Central memory CD4-positive, alpha-beta T cell (primary cell): ENCODE data around the gene TMEM170B.

ENCODE experiments used
- DNase-seq: peaks from one replicate; pipeline ENCODE4 v3.0.0; 2022
- total RNA-seq, 3 experiments: gene quantifications; one replicate each; lab custom pipeline; 2026; lab: John Stamatoyannopoulos, UW

Gene TMEM170B, protein sequence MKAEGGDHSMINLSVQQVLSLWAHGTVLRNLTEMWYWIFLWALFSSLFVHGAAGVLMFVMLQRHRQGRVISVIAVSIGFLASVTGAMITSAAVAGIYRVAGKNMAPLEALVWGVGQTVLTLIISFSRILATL
- total RNA-seq: 6.8 to 15.4 (median 9.9) reads per million in 3 experiments

DNA sequence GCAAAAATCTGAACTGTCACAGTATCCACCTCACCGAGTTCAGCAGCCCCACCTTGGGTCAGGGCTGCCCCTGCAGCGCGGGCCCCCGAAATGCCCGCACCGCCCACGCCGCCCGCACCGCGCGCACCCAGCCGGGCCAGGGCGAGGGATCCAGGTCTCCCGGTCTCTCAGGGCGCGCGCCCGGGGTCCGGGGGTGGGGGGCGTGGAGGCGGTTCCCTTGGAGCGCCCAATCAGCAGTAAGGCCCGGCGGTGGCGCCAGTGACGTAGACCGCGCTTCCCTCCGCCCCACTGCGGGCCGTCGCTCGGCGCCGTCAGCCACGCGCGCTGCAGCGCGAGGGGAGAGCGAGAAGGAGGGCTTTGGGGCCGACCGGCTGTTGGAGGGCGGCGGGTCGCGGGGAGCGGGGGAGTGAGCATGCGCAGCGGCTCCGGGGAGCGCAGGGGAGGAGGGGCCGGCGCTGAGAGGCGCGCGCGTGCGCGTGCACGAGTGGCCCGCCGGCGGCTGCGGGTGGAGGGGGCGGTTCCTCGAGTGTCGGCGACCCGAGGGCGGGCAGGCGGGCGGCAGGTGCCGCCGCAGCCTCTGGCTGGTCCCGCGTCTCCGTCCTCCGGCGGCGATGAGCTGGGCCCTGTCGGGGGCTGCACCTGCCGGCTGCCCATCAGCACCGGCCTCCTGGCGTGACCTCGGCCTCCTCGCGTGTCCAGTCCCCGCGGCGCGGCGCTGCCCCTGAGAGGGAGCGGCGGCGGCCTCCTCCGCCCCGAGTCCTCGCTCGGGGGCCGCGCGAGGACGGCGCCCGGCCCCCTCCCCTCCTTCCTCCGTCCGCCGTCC lies at the start of gene TMEM170B:
TMEM170B (plus strand) TSS at position 521 of the 823 bp plus-strand sequence. CDS start 529 bp downstream, outside the sequence.
- DNase-seq: peak; percentile 97

DNA sequence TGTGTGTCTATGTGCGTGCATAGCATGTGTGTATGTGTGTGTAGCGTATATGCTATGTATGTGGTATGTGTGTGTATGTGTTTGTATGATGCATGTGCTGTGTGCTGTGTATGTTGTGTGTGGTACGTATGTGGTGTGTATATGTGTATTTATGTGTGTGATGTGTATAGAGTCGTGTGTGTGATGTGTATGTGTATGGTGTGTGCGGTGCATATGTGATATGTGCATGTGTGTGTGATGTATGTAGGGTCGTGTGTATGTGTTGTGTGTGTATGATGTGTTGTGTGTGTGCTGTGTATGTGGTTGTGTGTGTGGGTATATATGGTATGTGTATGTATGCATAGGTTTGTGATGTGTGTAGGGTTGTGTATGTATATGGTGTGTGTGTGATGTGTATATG lies 46.6 kb upstream of the TMEM170B start:
- no peak for DNase-seq

DNA sequence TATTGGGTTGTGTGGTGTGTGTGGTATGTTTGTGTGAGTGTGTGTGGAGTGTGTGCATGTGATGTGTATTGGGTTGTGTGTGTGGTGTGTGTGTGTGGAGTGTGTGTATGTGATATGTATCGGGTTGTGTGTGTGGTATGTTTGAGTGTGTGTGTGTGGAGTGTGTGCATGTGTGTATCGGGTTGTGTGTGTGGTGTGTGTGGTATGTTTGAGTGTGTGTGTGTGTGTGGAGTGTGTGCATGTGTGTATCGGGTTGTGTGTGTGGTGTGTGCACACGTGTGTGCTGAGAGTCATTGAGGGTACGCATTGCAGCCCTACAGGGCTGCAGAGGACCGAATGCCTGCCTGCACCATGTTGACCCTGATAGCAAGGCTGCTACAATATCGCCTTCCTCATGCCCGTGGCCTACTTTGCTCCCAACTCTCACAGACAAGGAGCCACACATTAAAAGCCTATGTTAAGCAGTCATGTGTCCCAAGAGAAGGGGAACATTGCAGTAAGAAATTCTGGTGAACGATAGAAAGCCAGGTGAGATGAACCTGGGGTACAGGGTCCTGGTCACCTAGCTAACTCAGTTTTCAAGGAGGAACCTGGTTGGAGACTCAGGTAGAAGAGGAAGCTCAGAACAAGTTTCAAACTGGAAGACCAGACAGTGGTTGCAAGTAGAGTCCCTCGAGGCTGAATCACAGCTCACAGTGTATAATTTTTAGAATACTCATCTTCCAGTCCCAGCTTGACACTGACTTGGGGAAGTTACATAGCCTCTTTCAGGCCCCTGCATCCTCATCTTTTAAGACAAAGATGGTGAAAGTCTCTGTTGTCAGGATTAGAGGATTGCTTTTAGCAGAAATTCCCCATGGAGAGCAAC lies 45.7 kb upstream of the TMEM170B start:
- DNase-seq: no peak

DNA sequence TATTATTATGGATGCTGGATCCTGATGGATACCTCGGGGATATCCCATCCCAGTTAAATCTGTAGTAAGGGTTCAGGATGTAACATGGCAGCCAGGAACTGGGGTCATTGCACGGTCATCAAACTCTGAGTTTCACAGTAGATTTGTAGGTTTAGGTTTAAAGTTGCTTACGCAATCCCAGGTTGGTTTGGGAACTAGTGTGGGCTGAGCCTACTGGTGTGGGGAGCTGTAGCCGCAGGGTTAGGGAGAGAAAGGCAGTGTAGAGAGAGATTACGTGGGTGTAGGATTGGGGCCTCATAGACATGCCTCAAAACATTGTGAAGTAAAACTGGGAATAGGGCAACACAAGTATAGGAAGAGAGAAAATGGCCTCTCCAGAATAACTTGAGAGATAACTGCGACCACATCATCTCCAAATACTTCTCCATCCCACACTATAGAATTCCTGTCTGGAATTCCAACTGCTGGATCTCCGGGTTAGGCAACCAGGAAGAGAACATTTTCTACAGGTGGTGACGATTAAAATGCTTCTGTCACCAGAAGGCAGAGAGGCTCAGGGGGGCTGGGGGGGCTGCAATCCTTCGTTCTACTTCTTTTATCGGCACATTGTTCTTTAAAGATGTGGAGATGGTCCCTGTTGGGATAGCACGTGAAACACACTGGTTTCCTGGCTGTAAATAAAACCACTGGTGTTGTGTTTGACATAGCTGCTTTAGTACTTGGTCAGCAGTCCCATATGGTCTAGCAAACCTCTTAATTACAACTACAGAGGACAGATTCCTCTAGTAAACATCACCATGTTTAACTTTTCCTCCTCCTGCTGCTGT lies 44.9 kb upstream of the TMEM170B start:
- no peak for DNase-seq

DNA sequence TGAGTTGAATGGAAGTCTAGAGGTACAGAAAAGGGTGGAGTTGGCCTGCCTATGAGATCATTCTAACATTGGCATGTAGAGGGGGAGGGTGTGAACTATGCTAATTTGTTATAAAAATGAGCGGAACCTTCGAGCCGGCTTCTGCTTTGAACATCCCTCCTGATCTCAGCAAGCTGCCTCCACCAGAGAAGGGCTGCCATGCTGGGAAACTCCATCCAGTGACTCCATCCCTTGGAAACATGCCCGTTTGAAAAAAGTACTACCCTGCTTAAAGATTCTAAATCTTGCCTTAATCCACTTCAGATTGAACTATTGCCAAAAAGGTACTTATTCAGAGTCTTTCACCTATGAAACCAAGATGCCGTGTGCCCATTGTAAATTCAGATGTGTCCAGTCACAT lies 43.6 kb upstream of the TMEM170B start:
- no peak for DNase-seq

DNA sequence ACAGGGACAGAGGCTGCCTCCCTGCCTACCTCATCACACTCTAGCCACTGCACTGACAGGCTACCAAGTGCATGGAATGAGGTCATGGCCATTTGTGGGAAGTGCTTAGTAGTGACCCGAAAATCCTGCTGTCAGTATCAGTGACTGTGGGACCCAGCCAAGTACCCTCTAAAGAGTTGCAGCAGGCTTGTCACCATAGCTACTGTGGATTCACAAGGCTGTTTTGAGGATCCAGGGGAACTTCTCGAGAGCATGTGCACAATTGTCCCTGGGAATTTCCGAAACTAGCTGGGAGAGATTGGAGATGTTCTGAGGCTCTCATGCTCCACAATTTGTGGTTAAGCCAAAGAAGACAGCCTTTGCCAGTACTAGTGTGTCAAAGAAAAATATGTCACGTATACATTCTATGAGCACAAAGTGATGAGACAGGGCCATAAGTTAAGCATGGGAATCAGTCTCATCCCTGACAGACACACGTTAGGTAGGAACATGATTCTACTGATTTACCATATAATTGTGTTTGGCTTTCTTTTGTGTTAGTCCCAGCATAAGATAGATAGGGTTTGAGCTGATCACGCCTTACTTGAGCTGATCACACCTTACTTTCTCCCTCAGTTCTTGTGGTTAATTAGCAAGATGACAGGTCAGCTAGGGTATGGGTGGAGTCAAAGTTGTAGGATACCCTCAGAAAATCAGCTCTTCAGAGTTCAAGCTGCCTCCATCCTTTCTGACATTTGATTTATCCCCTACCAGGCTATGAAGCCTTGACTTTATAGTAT lies 42.6 kb upstream of the TMEM170B start:
- DNase-seq: no peak

DNA sequence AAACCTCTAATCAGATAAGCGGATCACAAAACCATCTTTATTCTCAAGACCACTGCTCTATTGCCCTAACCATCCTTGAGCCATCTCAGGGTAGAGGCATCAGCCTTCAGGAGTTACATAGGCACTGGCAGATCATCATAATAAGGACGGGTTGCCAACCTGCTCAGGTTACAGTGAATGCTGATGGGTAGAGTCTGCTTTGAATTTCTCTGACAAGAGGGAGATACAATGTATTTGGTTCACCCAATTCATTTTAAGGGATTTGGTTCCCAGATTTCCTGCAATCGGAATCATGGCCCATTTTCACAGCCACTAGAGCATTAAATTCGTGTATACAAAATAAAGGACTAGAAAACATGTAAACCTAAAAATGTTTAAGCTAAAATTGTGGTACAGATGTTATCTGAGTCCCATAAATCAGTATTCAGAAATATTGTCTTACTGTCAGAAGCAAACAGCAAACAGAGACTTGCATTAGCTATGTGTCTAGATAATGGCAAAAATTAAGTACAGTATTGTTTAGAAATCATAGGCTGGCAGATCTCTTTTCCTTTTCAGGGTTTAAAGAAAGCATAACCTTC lies 41.9 kb upstream of the TMEM170B start:
- no peak for DNase-seq

DNA sequence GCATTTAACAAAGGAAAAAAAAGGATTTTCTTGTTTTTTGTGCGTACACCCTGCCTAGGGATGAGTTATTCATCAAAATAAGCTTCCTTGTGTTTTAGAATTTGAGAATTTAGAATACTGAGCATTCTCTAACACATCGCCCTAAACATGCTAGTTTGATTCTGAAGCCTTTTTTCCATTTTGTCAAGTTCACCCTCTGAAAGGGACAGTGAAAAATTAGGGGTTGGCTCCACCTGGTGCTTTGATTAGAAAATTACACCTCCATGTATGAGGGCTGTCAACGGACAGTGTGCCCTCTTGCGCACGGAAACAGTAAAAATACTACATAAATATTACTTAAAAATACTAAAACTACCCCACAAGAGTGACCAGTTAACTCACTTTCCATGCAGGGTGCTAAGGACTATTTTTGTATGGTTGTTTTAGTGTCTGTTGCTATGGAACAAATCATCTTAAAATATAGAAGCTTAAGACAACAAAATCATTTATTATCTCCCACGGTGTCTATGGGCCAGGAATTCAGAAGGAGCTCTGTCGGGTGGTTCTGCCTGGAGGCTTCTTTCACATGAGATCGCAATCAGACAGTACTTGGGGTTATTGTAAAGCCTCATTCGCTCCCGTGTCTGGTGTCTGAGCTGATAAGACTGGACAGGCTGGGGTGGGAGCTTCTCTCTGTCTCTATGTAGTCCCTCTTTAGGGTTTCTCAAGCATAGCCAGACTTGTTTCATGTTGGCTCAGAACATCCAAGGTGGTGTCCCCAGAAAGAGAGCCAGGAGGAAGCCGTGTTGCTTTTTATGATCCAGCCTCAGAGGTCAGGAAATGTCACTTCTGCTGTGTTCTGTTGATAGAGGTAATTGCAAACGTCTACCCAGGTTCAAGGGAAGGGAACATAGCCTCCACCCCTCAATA lies 41.1 kb upstream of the TMEM170B start:
- peak; percentile 76 for DNase-seq

DNA sequence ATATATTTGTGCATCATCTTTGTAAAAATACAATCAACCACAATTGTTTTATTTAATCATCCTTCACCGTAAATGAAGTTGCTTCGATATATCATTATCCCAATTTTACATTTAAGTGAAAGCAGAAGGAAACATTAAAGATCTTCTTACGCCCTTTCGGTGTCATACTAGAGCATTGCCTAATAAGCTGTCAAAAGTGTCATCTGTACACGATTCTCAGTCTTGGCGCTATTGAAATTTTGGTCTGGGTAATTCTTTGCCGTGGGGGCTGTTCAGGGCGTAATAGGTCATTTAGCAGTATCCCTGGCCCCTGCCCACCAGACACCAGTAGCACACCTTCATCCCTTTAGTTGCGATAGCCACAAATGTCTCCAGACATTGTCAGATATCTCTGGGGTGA lies 40.4 kb upstream of the TMEM170B start:
- no peak for DNase-seq

DNA sequence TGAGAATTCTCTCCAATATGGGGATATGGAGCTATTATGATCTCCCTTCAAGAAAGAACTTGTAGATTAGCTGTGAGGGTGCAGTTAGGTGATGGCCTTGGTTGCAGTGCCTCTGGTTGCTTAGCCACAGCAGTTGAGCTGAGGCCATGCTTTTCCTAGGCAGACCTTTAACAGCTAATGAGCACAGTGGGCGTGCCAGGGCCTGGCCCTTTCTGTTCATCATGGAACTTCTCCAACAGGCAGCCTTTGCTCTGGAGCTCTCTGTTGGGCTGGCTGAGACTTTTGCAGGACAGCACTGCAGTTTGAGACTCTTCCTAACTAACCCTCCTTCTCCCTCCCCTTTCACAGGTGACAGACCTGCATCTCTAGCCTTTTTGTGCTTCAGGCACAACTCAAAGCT lies 39.7 kb upstream of the TMEM170B start:
- no peak for DNase-seq

DNA sequence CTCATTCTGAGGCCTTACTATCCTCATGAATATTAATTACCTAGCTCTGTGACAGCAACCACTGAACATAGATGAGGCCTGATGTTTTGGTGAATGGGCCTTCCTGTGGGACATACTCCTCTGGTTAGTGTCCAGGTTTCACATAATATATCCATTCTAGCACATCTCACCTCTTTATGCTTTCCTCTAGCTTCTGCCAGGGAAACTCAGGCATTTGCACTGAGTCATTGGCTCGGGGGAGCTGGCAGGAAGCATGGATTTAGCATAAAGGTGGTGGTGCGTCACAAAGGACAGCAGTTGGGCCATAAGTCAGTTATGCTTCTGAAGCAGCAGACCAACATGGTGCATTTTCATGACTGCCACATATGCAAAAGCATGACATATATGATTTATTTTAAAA lies 37.5 kb upstream of the TMEM170B start:
- DNase-seq: no peak

DNA sequence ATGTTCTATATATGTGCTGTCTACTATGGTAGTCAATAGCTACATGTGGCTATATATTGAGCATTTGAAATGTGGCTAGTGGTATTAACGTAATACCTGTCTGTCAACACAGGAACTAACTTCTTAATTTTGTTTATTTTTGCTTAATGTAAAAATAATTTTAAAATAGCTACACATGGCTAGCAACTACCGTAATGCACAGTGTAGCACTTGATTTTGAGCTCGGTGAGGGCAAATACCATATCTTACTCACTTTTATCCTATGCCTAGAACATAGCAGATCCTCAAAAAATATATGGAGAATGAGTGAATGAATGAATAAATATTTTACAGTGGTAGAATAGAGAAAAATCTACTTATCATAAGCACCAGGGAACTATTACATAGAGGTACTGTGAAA lies 28.1 kb upstream of the TMEM170B start:
- no peak for DNase-seq

DNA sequence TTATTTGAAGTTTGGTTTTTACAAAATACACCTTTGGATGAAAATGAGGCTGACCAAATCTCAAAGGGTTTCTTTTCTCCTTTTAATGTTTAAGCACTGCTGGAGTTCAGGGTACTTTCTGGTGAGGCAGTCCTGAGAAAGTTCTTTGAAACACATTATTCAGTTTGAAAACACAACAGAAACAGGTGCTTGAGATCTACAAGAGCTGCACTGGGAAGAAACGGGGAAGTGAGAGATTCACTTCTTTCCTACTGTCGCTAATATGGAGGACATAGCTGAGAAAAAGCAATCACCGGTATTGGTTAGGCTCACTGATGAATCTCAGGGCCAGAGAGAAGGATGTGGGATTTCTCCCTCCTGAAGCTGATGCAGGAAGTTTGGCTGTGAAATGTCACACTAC lies 22.9 kb upstream of the TMEM170B start:
- DNase-seq: no peak

DNA sequence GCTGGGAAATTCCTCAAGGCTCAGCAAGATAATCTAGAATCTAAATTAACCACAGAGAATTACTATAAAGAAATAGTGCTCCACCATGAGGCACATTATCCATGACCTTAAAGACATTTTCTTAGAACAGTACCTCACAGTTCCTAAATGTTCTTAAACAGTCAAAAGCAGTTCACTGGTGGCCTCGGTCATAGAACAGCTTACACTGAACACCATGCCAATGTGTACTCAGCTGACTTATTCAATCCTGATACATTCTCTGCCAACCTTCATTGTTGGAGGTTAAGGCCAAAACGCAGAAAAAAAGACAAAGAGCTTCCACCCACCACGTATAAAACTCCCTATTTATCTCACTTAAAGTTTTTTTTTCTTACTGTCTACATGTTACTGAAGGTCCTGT lies 21.8 kb upstream of the TMEM170B start:
- DNase-seq: no peak

DNA sequence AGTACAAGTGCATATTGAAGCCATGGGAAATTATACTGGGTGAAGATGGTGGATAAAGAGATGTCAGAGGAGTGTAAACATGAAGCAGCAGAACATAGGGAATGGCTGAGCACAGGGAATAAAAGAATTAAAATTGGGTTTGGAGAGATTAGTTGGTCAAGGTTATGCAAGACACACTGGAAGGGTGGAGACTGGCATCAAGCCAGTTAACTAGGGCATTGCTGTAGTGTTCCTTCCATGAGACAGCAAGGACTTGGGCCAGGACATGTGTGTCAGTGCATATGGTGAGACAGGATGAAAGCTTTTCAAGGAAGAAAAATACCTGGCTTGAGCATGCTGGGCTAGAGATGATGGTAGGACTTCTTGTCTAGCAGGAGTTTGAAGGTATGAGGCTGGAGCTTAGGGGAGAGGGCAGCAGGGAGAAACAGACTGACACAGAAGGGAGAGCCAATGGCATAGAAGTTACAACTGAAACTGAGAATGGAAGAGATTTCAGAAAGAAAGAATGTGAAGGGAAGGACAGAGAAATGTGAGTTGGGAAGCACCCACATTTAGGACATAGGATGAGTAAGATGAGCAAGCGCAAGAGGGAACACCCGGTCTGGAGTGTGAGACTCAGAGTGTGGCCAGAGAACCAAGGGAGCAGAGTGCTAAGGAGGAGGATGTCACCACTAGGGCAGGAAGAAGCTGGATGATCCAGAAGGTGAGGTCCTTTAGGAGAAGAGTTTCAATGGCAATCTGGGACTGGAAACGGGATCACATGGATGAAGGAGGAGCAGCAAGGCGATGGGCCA lies 14.5 kb upstream of the TMEM170B start:
- DNase-seq: no peak

DNA sequence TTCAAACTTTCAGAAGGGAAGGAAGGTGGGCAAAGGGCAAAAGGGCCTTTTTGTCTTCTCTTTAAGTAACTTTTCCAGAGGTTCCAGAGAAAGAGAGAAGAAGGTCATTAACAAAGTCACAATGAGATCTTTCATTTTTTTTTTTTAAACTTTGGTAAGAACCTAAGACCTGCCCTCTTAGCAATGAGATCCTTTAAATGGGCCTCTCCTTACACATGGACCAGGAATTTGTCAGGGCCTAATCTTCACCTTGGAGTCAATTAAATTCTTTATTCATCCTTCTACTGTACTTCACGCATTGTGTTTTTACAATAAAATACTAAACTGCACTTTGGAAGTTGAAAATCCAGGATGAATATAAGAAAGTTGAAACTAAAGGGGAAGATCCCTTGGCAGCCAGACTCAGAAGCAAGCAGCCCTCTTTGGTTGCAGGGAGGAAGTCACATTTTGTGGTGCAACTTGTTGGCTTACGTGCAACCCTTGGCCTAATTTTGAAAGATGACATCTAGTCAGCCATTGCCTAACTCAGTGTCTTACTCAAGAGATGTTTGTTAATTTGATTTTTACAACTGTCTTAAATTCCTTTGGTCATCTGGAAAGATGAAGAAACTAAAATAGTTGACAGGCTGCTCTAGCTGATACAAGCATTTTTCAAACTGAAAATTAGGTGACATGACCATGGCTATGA lies 11.9 kb upstream of the TMEM170B start:
- no peak for DNase-seq

DNA sequence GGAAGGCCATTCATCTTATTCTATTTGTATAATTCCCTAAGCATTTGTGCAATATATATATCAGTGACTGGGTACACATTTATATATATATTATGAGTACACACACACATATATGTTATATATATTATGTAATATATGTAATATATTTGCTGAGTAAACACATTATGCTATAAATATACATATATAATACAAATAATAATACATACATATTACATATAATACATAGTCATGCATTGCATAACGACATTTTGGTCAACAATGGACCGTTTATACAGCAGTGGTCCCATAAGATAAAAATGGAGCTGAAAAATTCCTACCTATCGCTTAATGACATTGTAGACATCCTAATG lies 11.4 kb upstream of the TMEM170B start:
- no peak for DNase-seq

DNA sequence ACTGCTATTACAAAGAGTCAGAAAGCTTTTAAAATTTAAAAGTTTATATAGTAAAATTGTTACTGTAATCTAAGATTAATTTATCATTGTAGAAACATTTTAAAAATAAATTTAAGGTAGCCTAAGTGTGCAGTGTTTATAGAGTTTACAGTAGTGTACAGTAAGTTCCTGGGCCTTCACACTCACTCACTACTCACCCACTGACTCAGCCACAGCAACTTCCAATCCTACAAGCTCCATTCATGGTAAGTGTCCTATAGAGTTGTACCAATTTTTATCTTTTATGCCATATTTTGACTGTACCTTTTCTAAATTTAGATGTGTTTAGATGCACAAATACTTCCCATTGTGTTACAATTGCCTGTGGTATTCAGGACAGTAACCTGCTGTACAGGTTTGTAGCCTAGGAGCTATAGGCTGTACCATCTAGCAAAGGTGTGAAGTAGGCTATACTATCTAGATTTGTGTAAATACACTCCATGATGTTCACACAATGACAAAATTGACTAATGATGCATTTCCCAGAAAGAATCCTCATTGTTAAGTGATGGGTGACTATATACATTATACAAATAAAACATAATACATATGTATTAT lies 10.2 kb upstream of the TMEM170B start:
- DNase-seq: no peak

DNA sequence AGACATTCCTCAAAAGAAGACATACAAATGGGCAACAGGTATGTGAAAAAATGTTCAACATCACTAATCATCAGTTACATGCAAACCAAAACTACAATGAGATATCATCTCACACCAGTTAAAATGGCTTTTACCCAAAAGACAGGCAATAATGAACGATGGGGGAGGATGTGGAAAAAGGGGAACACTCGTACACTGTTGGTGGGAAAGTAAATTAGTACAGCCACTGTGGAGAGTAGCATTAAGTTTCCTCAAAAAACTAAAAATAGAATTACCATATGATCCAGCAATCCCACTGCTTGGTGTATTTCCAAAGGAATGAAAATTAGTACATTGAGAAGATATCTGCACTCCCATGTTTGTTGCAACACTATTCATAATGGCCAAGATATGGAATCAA lies 8.6 kb upstream of the TMEM170B start:
- no peak for DNase-seq
